ENCODE data around the gene MDFIC2.

The MDFIC2 gene

GRCh38 chr3:70189884-70190473 lies 122.5 kb downstream of the MDFIC2 start:
- in situ Hi-C loops (cut with MboI; ENCODE audit: low sequenced_read_pairs, unreplicated experiment), result no loop called here
- no peak for TF ChIP-seq CTCF (IDR thresholded peaks at IDR 0.05; ENCODE audit: borderline replicate concordance, control extremely low read depth, extremely low read depth, insufficient read depth, missing control alignments)
- no peak for DNase-seq (ENCODE audit: low spot score)

- no peak for TF ChIP-seq CTCF (IDR thresholded peaks at IDR 0.05; ENCODE audit: borderline replicate concordance, control extremely low read depth, extremely low read depth, insufficient read depth, missing control alignments)
- DNase-seq (ENCODE audit: low spot score), result no peak
- in situ Hi-C loops (cut with MboI; ENCODE audit: low sequenced_read_pairs, unreplicated experiment), result no loop called here
Observed at GRCh38 chr3:70186221-70186620, 126.2 kb downstream of the MDFIC2 start.

GRCh38 chr3:70185661-70186060 lies 126.8 kb downstream of the MDFIC2 start:
- no peak for DNase-seq (ENCODE audit: low spot score)
- in situ Hi-C loops (cut with MboI; ENCODE audit: low sequenced_read_pairs, unreplicated experiment), result no loop called here
- TF ChIP-seq CTCF (IDR thresholded peaks at IDR 0.05; ENCODE audit: borderline replicate concordance, control extremely low read depth, extremely low read depth, insufficient read depth, missing control alignments), result no peak

GRCh38 chr3:70183781-70184504 lies 128.5 kb downstream of the MDFIC2 start:
- DNase-seq (ENCODE audit: low spot score), result no peak
- in situ Hi-C loops (cut with MboI; ENCODE audit: low sequenced_read_pairs, unreplicated experiment), result no loop called here
- no peak for TF ChIP-seq CTCF (IDR thresholded peaks at IDR 0.05; ENCODE audit: borderline replicate concordance, control extremely low read depth, extremely low read depth, insufficient read depth, missing control alignments)

- in situ Hi-C loops (cut with MboI; ENCODE audit: low sequenced_read_pairs, unreplicated experiment), result no loop called here
- TF ChIP-seq CTCF (IDR thresholded peaks at IDR 0.05; ENCODE audit: borderline replicate concordance, control extremely low read depth, extremely low read depth, insufficient read depth, missing control alignments), result no peak
Observed at GRCh38 chr3:70182166-70182565, 130.3 kb downstream of the MDFIC2 start.

GRCh38 chr3:70180664-70181063 lies 131.8 kb downstream of the MDFIC2 start:
- DNase-seq (ENCODE audit: low spot score), result peak; percentile 25
- TF ChIP-seq CTCF (IDR thresholded peaks at IDR 0.05; ENCODE audit: borderline replicate concordance, control extremely low read depth, extremely low read depth, insufficient read depth, missing control alignments), result no peak
- in situ Hi-C loops (cut with MboI; ENCODE audit: low sequenced_read_pairs, unreplicated experiment), result no loop called here

More at GRCh38 chr3:70182166-70182565, 130.3 kb downstream of the MDFIC2 start:
- DNase-seq (ENCODE audit: low spot score), result no peak
